NT2/D1 (cell line): Measurements from ENCODE around the gene FBXW11.

Source experiments
- YY1 ChIP-seq: IDR thresholded peaks from 2 replicates; pipeline ENCODE4 v1.6.1; 2011; ENCODE audit not compliant: insufficient read length, insufficient read depth
- ZNF274 ChIP-seq: IDR thresholded peaks from 2 replicates; pipeline ENCODE4 v1.6.1; 2011; ENCODE audit warnings: mild to moderate bottlenecking, low read depth, low read length

GRCh38 chr5:171849585-171850323 is 156.7 kb downstream of the FBXW11 start:
- TF ChIP-seq ZNF274 = no peak
- TF ChIP-seq YY1 = no peak
